Transverse colon (tissue), 4 donors: ENCODE results near the gene RPF1. TPM values are rescaled to one million over a fixed set of nuclear protein-coding genes. Genes with fewer than 3 reads are reported as not detected.

Experiments
- DNase-seq: peaks from one replicate; pipeline ENCODE4 v3.0.0-alpha.2; 2019
- H3K27ac ChIP-seq, 4 donors: fragments of 200-600 bp; sonication (generic); 2 replicates each; pipeline ENCODE4 v1.5.1; 2016 to 2018; ENCODE audit warnings: inconsistent platforms in 4 of 4
- H3K27me3 ChIP-seq: fragments of 200-600 bp; sonication (generic); 2 replicates; pipeline ENCODE4 v1.5.1; 2017; ENCODE audit warnings: inconsistent platforms
- H3K36me3 ChIP-seq, 4 donors: fragments of 200-600 bp; sonication (generic); 2 replicates each; pipeline ENCODE4 v1.5.1; 2017 to 2019; ENCODE audit warnings: inconsistent platforms in 4 of 4
- H3K4me1 ChIP-seq, 4 donors: fragments of 200-600 bp; sonication (generic); 2 replicates each; pipeline ENCODE4 v1.5.1; 2017 to 2020; ENCODE audit warnings: inconsistent platforms in 4 of 4
- H3K4me3 ChIP-seq, 4 donors: fragments of 200-600 bp; sonication (generic); 1 replicate in 1 of 4; 2 replicates in 3 of 4; pipeline versions ENCODE4 v1.5.1 to v1.6.1; 2017 to 2019; ENCODE audit warnings: inconsistent platforms in 4 of 4
- H3K9me3 ChIP-seq, 2 donors: fragments of 200-600 bp; sonication (generic); 2 replicates each; pipeline ENCODE4 v1.5.1; 2017 to 2019; ENCODE audit warnings: inconsistent platforms in 2 of 2
- EP300 ChIP-seq: sonication (generic); formaldehyde crosslinking; IDR thresholded peaks from one replicate; pipeline ENCODE4 v1.6.1; 2017; ENCODE audit warnings: antibody characterized with exemption, low read depth
- POLR2A ChIP-seq: fragments of 450-650 bp; IDR thresholded peaks from one replicate; pipeline ENCODE4 v1.6.1; 2016; ENCODE audit warnings: antibody characterized with exemption, mild to moderate bottlenecking, moderate library complexity
- POLR2AphosphoS5 ChIP-seq, 3 donors: sonication (generic); formaldehyde crosslinking; IDR thresholded peaks; one replicate each; pipeline ENCODE4 v1.6.1; 2016; ENCODE audit warnings: antibody characterized with exemption in 3 of 3
- WGBS, 2 donors: methylation state at CpG; one replicate each; pipeline ENCODE4 v1.1.5; 2018; ENCODE audit warnings: low coverage in 1 of 2; 5-methylcytosine and 5-hydroxymethylcytosine counted together
- in situ Hi-C, 4 donors: fragments of 200-750 bp; cut with MboI; loops; one replicate each; pipeline versions ENCODE4 v1.15.0 to v1.15.1; 2017; ENCODE audit warnings: low sequenced_read_pairs in 3 of 4, low pct_ligation_motif_present in 1 of 4, low pct_unique_long_range_greater_than_20kb in 1 of 4
- intact Hi-C: fragments of 100-400 bp; cut with DNase I; formaldehyde crosslinking; loops from one replicate; pipeline ENCODE4 v1.15.1; 2023; ENCODE audit warnings: low total_unique reads
- total RNA-seq, 4 donors: library from RNA; depleted of rRNA; stranded (reverse); fragments of >200 nt; gene quantifications; one replicate each; pipeline ENCODE4 v1.1.0, GENCODE V29; 2016
- TF ChIP-seq, protein P1 (sequence below), 5 experiments: fragments of 200-600 bp in 3 of 5; fragments of 450-650 bp in 2 of 5; sonication (generic) in 3 of 5; IDR thresholded peaks; 1 replicate in 2 of 5; 2 replicates in 3 of 5; pipeline ENCODE4 v1.5.1; 2016 to 2017; ENCODE audit warnings: antibody characterized with exemption in 5 of 5, inconsistent platforms in 3 of 5, mild to moderate bottlenecking in 2 of 5, moderate library complexity in 1 of 5

RPF1 gene
- total RNA-seq, 4 donors from 2014 or later = 14.7 to 38.4 (median 25.9) TPM

DNA sequence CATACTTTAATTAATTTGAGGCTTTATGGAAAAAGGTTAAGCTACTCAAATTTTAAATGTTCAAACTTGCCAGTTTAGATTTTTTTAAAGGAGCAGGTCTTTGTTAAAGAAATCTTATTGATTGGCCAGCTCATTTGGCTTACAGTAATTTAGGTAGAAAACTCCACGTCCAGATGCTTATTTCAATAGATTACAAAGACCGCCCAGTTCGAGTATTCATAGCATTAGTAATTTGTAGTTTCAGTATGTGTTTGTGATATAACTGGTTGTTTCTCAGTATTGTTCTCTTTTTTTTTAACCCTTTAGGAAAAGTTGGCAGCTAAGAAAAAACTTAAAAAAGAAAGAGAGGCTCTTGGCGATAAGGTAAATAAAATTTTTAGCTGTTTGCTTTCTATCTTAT is 1.6 kb downstream of the RPF1 start:
- no peak overlapping the region for H3K27ac ChIP-seq
- 69 to 72% methylated on average over 4 of the region's 4 CpGs for WGBS, 2 donors
- H3K9me3 ChIP-seq = no peaks in the 10 kb centered on the region
- no peak for DNase-seq
- TF ChIP-seq EP300 = no peak
- no peak for TF ChIP-seq POLR2A
- TF ChIP-seq, protein P1, sequence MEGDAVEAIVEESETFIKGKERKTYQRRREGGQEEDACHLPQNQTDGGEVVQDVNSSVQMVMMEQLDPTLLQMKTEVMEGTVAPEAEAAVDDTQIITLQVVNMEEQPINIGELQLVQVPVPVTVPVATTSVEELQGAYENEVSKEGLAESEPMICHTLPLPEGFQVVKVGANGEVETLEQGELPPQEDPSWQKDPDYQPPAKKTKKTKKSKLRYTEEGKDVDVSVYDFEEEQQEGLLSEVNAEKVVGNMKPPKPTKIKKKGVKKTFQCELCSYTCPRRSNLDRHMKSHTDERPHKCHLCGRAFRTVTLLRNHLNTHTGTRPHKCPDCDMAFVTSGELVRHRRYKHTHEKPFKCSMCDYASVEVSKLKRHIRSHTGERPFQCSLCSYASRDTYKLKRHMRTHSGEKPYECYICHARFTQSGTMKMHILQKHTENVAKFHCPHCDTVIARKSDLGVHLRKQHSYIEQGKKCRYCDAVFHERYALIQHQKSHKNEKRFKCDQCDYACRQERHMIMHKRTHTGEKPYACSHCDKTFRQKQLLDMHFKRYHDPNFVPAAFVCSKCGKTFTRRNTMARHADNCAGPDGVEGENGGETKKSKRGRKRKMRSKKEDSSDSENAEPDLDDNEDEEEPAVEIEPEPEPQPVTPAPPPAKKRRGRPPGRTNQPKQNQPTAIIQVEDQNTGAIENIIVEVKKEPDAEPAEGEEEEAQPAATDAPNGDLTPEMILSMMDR (IDR thresholded peaks at IDR 0.05) = no peak
- no peak for TF ChIP-seq POLR2AphosphoS5 (IDR thresholded peaks at IDR 0.05)
- peak overlapping the region in 3 of 4 donors; percentile 60 to 89 (median 75) for H3K4me3 ChIP-seq
- H3K4me1 ChIP-seq = peaks cover 13 to 33% (median 18%) of the 10 kb centered on the region in 4 donors
- intact Hi-C loops = no loop called here
- H3K36me3 ChIP-seq = peaks cover 0 to 30% (median 0%) of the 10 kb centered on the region in 4 donors
- peaks cover 24% of the 10 kb centered on the region for H3K27me3 ChIP-seq
- in situ Hi-C loops = no loop called here

DNA sequence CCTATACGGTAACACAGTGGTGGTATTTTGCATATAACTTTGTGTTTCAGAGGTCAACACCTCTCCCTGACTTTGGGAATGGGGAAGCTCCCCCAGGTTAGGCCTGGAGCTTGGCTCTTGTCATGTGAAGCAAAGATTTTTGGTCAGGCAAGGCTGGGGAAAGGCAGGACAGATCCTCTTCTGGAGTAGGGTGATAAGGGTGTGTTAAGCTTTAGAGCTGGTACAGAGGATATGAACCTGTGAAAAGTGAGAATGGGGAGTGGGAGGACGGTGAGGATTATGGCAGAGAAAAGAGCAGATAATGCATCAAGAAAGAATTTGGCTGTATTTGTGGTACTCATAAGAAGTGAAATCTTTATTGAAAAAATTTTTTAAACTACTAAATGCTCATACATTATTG is 2.3 kb downstream of the RPF1 start:
- TF ChIP-seq, protein P1 (IDR thresholded peaks at IDR 0.05) = no peak
- no peak for TF ChIP-seq EP300
- TF ChIP-seq POLR2A = no peak
- TF ChIP-seq POLR2AphosphoS5 (IDR thresholded peaks at IDR 0.05) = no peak
- H3K9me3 ChIP-seq = no peaks in the 10 kb centered on the region
- H3K27ac ChIP-seq = no peak overlapping the region
- peaks cover 18% of the 10 kb centered on the region for H3K27me3 ChIP-seq
- intact Hi-C loops (no loop called here), in situ Hi-C loops (no loop called here)
- H3K4me1 ChIP-seq = peaks cover 13 to 33% (median 18%) of the 10 kb centered on the region in 4 donors
- H3K4me3 ChIP-seq = no peak overlapping the region
- H3K36me3 ChIP-seq = peaks cover 0 to 33% (median 0%) of the 10 kb centered on the region in 4 donors
- 85 to 86% methylated on average over 2 of the region's 2 CpGs for WGBS, 2 donors
- no peak for DNase-seq

DNA sequence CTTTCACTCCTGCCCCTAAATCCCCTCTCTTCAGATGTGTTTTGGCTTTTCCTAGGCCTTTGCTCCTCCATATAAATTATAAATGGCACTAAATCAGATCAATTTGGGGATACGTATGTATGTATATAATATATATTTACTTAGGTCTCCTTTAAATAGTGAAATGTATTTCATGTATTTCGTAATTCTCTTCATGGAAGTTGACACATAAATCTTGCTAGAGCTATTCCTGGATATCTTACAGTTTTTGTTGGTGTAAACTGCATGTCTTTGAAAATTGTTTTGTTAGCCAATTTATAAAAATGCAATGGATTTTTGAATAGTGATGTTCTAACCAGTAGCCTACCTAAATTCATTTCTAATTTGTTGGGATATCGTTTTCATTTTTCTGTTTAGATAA is 9.0 kb downstream of the RPF1 start:
- H3K27ac ChIP-seq = no peak overlapping the region
- in situ Hi-C loops = no loop called here

DNA sequence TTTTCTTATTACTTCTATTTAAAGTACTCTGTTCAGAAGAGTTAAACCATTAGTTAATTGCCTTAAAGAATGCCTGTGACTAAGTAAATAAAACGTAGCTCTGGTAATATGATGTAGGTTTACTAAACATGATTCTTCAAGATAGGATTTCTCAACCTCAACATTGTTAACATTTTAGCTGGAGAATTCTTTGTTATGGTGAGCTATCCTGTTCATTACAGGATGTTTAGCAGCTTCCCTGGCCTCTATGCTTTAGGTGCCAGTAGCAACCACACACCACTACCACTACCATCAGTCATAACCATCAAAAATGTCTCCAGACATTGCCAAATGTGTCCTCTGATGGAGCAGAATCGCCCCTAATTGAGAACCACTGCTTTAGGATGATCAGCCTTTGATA is 10.7 kb downstream of the RPF1 start:
- DNase-seq = no peak
- Histone ChIP-seq H3K4me3 (no peak overlapping the region), H3K27ac (no peak overlapping the region), H3K9me3 (no peaks in the 10 kb centered on the region), H3K36me3 (peaks cover 0 to 51% (median 12%) of the 10 kb centered on the region in 4 donors), H3K4me1 (no peaks in the 10 kb centered on the region), H3K27me3 (no peaks in the 10 kb centered on the region)
- in situ Hi-C loops (no loop called here), intact Hi-C loops (no loop called here)
- whole genome bisulfite sequencing, 2 donors = 65 to 77% methylated on average over 2 of the region's 2 CpGs
- TF ChIP-seq, protein P1 (IDR thresholded peaks at IDR 0.05) = no peak
- TF ChIP-seq EP300 (no peak), POLR2AphosphoS5 (IDR thresholded peaks at IDR 0.05) (no peak)

More for the DNA sequence above, 9.0 kb downstream of the RPF1 start:
- Histone ChIP-seq H3K4me1 (no peaks in the 10 kb centered on the region), H3K9me3 (no peaks in the 10 kb centered on the region), H3K4me3 (no peak overlapping the region), H3K36me3 (peaks cover 0 to 67% (median 12%) of the 10 kb centered on the region in 4 donors), H3K27me3 (no peaks in the 10 kb centered on the region)
- WGBS, 2 donors = 83 to 95% methylated on average over 3 of the region's 3 CpGs
- TF ChIP-seq POLR2AphosphoS5 (IDR thresholded peaks at IDR 0.05) (no peak), POLR2A (no peak), EP300 (no peak)
- TF ChIP-seq, protein P1 (IDR thresholded peaks at IDR 0.05) = no peak
- intact Hi-C loops = no loop called here
- no peak for DNase-seq
